Subcutaneous adipose tissue (tissue), 4 donors: Measurements from ENCODE around the gene ATP8A1. TPM values are rescaled to one million over a fixed set of nuclear protein-coding genes. Genes with fewer than 3 reads are reported as not detected.

Source experiments
- total RNA-seq, 4 donors: library from RNA; depleted of rRNA; stranded (reverse); fragments of >200 nt; gene quantifications; one replicate each; pipeline ENCODE4 v1.1.0, GENCODE V29; 2016
- TF ChIP-seq, protein P1 (sequence below): fragments of 450-650 bp; IDR thresholded peaks from one replicate; pipeline ENCODE4 v1.5.1; 2016; ENCODE audit warnings: low read depth, mild to moderate bottlenecking, control low read depth, antibody characterized with exemption, moderate library complexity

The ATP8A1 gene
- total RNA-seq, result 10 to 100 TPM; 17.6 to 38.5 (median 21.0) TPM

DNA sequence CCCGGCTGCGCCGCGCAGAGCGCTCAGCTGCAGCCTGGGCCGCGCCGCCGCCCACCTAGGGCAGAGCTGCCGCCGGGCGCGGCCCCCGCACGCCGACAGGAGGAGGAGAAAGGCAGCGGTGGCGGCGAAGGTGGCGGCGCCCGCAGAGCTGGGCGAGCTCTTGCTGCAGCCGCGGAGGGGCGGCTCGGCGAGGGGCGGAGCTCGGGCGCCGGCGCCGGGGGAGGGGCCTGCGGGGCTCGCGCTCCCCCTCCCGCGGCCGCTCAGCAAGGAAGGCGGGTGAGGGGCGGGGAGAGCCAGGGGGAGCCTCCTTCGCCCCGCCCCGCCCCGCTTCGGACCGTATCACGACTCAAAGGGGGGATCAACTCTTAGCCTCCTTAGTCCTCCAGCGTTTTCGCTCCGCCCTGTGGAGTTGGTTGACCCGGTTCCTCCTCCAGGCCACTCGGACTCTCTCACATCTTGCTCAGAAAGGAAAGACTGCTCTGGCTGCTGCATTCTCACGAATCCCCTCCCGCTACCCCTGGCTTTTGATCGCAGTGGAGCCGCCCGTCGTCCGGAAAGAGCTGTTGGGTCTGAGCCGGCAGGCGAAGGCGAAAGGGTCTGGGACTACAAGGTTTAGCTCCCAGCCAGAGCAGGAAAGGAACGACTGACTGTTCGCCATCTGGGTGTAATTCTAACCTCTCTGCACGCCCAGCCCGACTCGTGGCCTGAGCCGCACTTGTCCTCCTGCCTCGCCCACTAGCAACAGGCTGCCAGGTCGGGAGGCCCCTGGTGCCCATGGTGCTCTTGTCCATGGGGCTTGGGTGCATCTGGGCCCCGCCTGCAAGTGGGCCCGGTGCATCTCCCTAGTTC, at the start of gene ATP8A1:
Gene ATP8A1 (minus strand): TSS at position 162 of the 849 bp plus-strand sequence. CDS start 232 bp downstream, outside the sequence.
- TF ChIP-seq, protein P1, sequence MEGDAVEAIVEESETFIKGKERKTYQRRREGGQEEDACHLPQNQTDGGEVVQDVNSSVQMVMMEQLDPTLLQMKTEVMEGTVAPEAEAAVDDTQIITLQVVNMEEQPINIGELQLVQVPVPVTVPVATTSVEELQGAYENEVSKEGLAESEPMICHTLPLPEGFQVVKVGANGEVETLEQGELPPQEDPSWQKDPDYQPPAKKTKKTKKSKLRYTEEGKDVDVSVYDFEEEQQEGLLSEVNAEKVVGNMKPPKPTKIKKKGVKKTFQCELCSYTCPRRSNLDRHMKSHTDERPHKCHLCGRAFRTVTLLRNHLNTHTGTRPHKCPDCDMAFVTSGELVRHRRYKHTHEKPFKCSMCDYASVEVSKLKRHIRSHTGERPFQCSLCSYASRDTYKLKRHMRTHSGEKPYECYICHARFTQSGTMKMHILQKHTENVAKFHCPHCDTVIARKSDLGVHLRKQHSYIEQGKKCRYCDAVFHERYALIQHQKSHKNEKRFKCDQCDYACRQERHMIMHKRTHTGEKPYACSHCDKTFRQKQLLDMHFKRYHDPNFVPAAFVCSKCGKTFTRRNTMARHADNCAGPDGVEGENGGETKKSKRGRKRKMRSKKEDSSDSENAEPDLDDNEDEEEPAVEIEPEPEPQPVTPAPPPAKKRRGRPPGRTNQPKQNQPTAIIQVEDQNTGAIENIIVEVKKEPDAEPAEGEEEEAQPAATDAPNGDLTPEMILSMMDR, result no peak

DNA sequence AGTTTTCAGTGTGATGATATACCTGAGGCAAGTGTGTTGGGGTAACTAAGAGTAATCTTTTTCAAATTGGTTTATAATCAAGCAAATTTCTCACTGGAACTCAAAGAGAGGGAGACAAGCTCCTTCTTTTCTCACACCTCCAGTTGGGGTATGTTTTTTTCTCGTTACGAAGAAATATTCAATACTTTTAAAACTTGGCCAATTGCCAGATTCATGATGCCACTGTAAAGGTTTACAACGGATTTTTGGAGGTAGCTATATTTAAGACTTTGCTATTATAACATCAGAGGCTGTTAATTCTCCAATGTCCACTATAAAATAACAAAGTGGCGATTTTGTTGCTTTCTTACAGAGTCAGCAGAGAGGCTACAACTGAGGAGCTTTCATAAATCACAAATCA, 49.2 kb upstream of the ATP8A1 start:
- TF ChIP-seq, protein P1, result no peak

DNA sequence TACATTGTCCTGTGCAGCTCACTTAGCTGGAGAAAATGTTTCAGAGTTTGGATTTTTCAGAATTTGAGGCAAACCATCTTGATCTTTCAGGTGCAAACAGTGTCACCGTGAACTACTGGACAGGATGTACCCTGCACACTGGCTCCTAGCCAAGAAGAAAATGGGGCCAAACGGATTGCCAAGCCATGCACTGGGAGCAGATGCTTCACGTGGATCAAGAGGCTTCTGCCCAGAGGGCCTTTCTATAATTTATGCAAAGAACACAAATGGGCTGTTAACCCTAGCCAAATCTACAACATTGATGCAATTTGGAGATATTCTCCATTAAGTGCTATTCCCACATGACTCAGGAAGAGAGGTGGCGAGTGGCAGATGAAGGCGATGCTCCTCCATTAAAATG, 46.9 kb upstream of the ATP8A1 start:
- TF ChIP-seq, protein P1, result no peak

DNA sequence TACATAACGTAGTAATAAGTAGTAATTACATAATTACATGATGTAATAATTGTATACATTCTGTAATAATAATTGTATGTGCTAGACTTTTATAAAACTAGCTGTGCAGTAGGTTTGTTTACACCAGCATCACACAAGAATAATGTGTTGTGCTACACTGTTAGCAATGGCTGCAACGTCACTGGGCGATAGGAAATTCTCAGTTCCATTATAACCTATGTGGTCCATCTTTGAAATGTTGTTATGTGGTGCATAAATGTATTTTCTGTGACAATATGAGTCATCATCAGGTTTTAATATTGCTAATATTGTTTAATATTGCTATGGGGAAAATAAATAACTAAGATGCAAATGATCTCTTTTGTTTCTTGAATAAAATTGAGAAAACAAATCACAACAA, 46.0 kb upstream of the ATP8A1 start:
- TF ChIP-seq, protein P1, result no peak

DNA sequence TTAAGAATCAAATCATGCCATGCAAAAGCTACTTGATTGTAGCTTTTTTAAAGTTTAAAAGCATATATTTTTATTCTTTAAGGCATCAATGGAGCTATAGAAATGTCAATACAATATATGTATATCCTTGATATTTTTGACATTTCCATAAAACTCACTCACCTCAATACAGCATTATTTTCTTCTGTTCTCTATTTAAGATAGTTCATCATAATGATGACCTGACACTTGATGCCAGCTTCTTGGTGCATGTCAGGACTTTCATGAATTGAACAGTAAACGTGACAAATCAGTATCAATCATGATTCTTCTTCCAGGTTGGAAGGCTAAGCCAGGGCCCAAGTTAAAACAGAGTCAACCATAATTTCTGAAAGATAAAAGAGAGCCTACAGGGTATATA, 33.6 kb upstream of the ATP8A1 start:
- TF ChIP-seq, protein P1, result no peak

DNA sequence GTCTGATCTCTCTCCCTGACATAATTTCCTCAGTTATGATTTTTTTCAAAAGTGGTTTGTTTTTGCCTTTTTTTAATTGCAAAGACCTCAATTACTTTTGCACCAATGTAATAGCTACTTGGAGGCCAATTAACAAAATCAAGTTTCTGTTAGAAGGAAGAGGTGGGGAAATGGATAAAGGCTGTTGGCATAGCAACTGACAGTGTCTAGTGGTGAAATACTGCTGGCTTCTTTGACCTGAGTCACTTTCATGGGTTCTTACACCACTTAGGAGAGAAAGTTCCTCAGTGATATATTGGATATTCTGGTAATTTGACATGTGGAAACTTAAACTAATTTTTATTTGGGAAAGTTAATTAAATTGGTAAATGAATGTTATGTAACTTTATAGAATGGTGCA, 26.5 kb upstream of the ATP8A1 start:
- TF ChIP-seq, protein P1, result no peak

DNA sequence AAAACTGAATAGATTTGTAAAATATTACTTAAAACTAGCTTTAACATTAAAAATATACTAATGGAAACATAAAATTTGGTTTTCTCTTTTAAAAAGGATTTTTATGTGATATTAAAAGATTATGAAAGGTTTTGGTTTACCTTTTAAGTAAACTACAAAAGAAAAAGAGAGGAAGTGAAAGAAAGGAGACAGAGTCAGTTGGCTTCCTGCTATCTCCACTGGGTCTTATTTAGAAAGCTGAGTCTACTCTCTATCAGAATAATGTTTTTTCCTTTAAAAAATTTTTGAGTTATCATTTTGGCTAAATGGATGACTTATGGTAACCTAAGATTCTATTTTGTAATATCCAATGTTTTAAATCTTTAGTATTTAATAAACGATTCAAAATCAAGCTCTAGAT, 21.6 kb upstream of the ATP8A1 start:
- TF ChIP-seq, protein P1, result no peak
